Natural killer cell (primary cell): ENCODE measurements around the gene PIK3C2G. TPM values are rescaled to one million over a fixed set of nuclear protein-coding genes. Genes with fewer than 3 reads are reported as not detected.

Experiments used
- ATAC-seq, 3 donors: fragments of 150-1000 bp in 2 of 3; fragments of 200-7000 bp in 1 of 3; cut with Tn5 transposase; 1 replicate in 1 of 3; 2 replicates in 2 of 3; pipeline ENCODE4 v1.10.0; 2021; ENCODE audit warnings: mild to moderate bottlenecking in 2 of 3, moderate library complexity in 2 of 3
- DNase-seq, 2 donors: peaks; one replicate each; pipeline versions ENCODE4 v3.0.0 to v3.0.0-alpha.2; 2013 to 2021; ENCODE audit warnings: mixed read lengths in 1 of 2
- H3K27ac ChIP-seq: one replicate; pipeline ENCODE4 v1.5.1; 2013; ENCODE audit warnings: mild to moderate bottlenecking, low read length
- H3K27me3 ChIP-seq: one replicate; pipeline ENCODE4 v1.6.1; 2013; ENCODE audit warnings: low read length; ENCODE audit not compliant: control insufficient read depth, insufficient read depth
- H3K36me3 ChIP-seq: one replicate; pipeline ENCODE4 v1.6.1; 2013; ENCODE audit warnings: low read length; ENCODE audit not compliant: control insufficient read depth, insufficient read depth
- H3K4me1 ChIP-seq: one replicate; pipeline ENCODE4 v1.6.1; 2013; ENCODE audit warnings: low read length; ENCODE audit not compliant: control insufficient read depth, insufficient read depth
- H3K4me3 ChIP-seq: one replicate; pipeline ENCODE4 v1.5.1; 2013; ENCODE audit warnings: low read length
- H3K9me3 ChIP-seq: one replicate; pipeline ENCODE4 v1.6.1; 2013; ENCODE audit warnings: low read length; ENCODE audit not compliant: control insufficient read depth, insufficient read depth
- H3K27ac Mint-ChIP-seq, 2 donors: one replicate each; pipeline ENCODE4 v1.8.0; 2022; ENCODE audit warnings: mild to moderate bottlenecking in 2 of 2, mixed read lengths in 2 of 2, moderate library complexity in 1 of 2
- H3K27me3 Mint-ChIP-seq, 2 donors: one replicate each; pipeline ENCODE4 v1.8.0; 2022; ENCODE audit warnings: low read depth in 2 of 2, mixed read lengths in 2 of 2
- H3K36me3 Mint-ChIP-seq: one replicate; pipeline ENCODE4 v1.8.0; 2022; ENCODE audit warnings: mixed read lengths
- H3K4me1 Mint-ChIP-seq, 2 donors: one replicate each; pipeline ENCODE4 v1.8.0; 2022; ENCODE audit warnings: mixed read lengths in 2 of 2
- H3K4me3 Mint-ChIP-seq: one replicate; pipeline ENCODE4 v1.8.0; 2022; ENCODE audit warnings: mild to moderate bottlenecking, moderate library complexity, mixed read lengths
- H3K9me3 Mint-ChIP-seq, 2 donors: one replicate each; pipeline ENCODE4 v1.8.0; 2022; ENCODE audit warnings: mixed read lengths in 2 of 2
- CTCF ChIP-seq: fragments of 200-600 bp; IDR thresholded peaks from one replicate; pipeline ENCODE4 v1.8.0; 2022; ENCODE audit warnings: antibody characterized with exemption
- intact Hi-C: fragments of 100-400 bp; cut with micrococcal nuclease; formaldehyde crosslinking; loops from one replicate; pipeline ENCODE4 v1.14.2; 2022
- total RNA-seq, 4 donors: library from RNA; stranded (reverse); fragments of 120-200 nt in 1 of 4; gene quantifications; one replicate each; pipeline versions ENCODE4 v1.2.3 to v1.2.4, GENCODE V29; 2013 to 2022

The PIK3C2G gene
- total RNA-seq, 3 donors from 2014 or later (not counting 1 experiment from before 2014, with no cell fraction given) = not detected

DNA sequence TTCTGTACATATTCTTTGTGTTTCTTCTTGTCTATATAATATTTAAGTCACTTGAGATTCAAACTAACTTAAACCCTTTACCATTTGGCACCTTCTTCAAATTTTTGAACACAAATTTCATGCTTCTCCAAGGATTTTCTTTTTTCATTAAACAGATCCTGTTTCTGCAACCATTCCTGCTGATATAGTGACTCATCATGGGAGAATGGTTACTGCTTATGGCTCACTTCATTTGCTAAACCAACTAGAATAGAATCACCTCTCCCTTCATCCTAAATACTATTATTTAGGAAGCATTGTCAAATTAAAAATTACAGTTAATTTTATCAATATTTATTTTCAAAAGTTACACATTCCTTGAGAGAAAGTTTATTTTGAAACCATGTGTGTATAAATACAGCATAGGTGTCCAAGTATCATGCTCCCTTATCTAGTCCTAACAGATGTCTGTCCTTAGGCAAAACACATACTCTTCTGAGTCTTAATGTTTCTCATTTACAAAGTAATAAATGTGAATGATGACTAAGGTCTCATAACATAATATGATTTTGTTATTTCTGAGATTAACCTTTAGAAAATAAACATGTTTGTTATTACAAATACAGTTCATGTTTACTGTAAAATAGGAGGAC is 435.8 kb downstream of the PIK3C2G start:
- H3K27ac Mint-ChIP-seq = no peak overlapping the region
- TF ChIP-seq CTCF = no peak

More for the DNA sequence above, 435.8 kb downstream of the PIK3C2G start:
- Mint-ChIP-seq H3K27me3 (no peaks in the 10 kb centered on the region), H3K9me3 (peaks cover 8 to 23% of the 10 kb centered on the region in 2 donors), H3K36me3 (no peaks in the 10 kb centered on the region), H3K4me1 (no peaks in the 10 kb centered on the region), H3K4me3 (no peak overlapping the region)
- DNase-seq (no peak), ATAC-seq (no peak)
- H3K27ac ChIP-seq = no peak overlapping the region
- no peaks in the 10 kb centered on the region for H3K36me3 ChIP-seq
- no peaks in the 10 kb centered on the region for H3K27me3 ChIP-seq
- no peaks in the 10 kb centered on the region for H3K9me3 ChIP-seq
- intact Hi-C loops = no loop called here
- H3K4me1 ChIP-seq = no peaks in the 10 kb centered on the region
- H3K4me3 ChIP-seq = no peak overlapping the region

Other genes with a start within 250 kb of the PIK3C2G start
- gene RERGL, start 171.3 kb upstream of the PIK3C2G start, total RNA-seq = not detected